Fibroblast of villous mesenchyme (primary cell): ENCODE results near the gene UFM1. TPM values are rescaled to one million over a fixed set of nuclear protein-coding genes. Genes with fewer than 3 reads are reported as not detected.

Experiments
- DNase-seq: peaks from one replicate; pipeline ENCODE4 v3.0.0-alpha.2; 2010; ENCODE audit warnings: low read depth
- H3K4me3 ChIP-seq: 2 replicates; pipeline ENCODE4 v1.5.1; 2011; ENCODE audit warnings: low read depth, mild to moderate bottlenecking, low read length
- CTCF ChIP-seq: IDR thresholded peaks from 2 replicates; pipeline ENCODE4 v1.5.1; 2012; ENCODE audit warnings: low read depth, mild to moderate bottlenecking, low read length; ENCODE audit not compliant: insufficient read depth
- total RNA-seq: library from RNA; depleted of rRNA; stranded (reverse); fragments of >200 nt; gene quantifications from 2 replicates; pipeline ENCODE4 v1.2.3, GENCODE V29; 2012

The UFM1 gene
- total RNA-seq, 1 donor, result 114 TPM

DNA sequence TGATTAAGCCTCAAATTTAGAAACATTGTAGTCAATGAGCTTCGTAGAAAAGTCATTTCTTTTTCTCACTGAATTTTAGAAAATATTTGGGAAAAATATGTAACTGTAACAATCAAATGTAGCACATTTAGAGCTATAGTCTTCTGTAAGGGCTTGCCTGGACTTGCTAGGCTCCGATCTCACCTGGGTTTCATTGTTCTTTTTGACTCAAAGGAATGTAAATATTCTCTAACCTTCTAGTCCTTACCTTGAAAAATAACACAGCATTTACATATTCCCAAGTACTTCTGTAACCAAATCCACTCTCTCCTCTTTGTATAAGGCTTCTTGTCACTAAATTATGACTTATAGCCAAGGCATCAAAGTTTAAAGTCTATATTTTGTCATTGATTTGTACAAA is 2.9 kb upstream of the UFM1 start:
- no peak for TF ChIP-seq CTCF
- no peak overlapping the region for H3K4me3 ChIP-seq
- no peak for DNase-seq

DNA sequence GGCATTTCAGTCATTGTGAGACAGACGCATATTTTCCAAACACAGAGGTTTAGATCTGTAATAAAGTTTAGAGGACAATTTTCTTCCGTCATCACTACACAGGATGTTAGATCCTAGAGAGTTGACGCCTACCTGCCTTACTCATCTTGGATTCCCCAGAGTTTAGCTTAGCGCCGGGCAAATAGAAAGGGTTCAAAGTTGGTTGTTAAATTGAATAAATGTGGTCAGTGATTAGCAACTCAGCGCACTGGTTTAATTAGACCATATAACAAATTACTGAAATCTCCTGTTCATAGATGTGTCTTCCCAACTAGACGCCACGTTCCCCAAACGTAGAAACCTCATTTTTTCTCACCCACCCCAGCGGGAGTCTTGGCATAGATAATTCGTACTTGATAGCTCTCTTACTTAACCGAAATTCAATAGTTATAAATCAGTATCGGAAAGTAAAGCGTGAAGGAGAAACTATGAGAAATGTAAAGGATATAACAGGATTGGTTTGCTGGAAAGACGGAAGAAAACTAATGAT is 726 bp upstream of the UFM1 start:
- H3K4me3 ChIP-seq, result peak overlapping the region; percentile 80
- peak; percentile 27 for DNase-seq
- TF ChIP-seq CTCF, result no peak

GRCh38 chr13:38350114-38350617 is 515 bp downstream of the UFM1 start:
- H3K4me3 ChIP-seq, result peak overlapping the region; percentile 80
- DNase-seq, result peak; percentile 65
- TF ChIP-seq CTCF, result no peak

- H3K4me3 ChIP-seq, result no peak overlapping the region
- TF ChIP-seq CTCF, result no peak
- no peak for DNase-seq
Measured at GRCh38 chr13:38355595-38356119, 6.0 kb downstream of the UFM1 start.

DNA sequence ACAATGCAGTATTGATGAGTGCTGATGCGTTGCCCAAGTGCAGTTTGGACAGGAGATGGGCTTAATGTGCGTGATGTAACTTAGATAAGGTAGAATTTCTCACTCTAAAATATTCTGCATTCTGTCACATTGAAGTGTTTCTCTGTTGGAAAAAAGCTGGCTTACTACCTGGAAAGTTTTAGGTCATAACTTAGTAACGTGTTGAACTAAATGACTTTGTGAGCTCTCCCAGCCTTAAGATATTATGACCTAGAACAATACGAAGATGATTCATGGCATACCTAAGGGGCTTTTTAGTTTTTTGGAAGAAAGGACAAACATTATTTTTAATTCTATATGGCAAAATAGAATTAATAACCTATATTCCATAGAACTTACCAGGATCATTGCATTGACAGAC is 9.0 kb downstream of the UFM1 start:
- no peak for DNase-seq
- TF ChIP-seq CTCF, result no peak
- H3K4me3 ChIP-seq, result no peak overlapping the region

GRCh38 chr13:38361542-38362262 is 12.1 kb downstream of the UFM1 start:
- H3K4me3 ChIP-seq, result no peak overlapping the region
- DNase-seq, result no peak
- TF ChIP-seq CTCF, result no peak
